NCI-H774 (cell line): ENCODE data around the gene TEX19.

Source experiments
- DNase-seq: peaks from one replicate; lab custom pipeline; 2025; lab: John Stamatoyannopoulos, UW

Gene TEX19, protein sequence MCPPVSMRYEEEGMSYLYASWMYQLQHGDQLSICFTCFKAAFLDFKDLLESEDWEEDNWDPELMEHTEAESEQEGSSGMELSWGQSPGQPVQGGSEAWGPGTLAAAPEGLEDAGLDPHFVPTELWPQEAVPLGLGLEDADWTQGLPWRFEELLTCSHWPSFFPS

DNA sequence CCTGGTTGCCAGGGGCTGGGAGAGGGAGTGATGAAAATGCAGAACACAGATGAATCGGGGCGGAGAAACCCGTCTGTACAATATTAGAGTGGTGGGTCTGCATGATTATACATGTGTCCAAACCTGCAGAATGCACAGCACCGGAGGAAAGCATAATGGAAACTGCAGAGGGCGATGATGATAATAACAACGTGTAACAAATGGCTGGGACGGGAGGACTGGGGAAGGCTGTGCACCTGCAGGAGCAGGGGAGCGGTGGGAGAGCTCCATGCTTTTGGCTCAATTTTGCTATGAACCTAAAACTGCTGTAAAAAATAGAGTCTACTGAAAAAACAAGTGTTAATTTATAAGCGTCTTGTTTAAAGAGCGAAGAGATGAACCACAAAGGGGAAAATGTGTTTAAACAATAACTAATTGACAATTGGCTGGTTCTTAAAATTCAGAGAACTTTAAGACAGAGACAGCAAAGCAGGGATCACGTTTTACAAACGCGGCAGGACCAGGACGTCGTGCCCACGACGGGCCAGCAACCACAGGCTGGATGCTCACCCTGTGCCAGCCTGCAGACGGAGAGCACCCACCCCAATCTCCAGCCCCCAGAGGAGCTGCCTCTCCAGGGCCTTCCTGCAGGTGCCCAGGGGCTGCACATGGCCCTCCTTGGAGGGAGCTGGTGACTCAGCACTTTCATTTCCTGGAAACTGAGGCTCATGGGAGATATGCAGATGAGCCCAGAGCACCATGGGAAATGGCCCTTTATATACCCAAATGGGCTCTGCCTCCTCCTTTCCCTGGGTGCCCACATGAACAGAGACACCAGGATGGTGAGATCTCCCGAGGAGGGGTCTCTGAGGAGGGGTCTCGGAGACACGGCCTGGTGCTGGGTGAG lies at the start of gene TEX19:
Gene TEX19 (plus strand): TSS at position 783 of the 886 bp plus-strand sequence. CDS start 2,904 bp downstream, outside the sequence.
- peak; percentile 25 for DNase-seq

DNA sequence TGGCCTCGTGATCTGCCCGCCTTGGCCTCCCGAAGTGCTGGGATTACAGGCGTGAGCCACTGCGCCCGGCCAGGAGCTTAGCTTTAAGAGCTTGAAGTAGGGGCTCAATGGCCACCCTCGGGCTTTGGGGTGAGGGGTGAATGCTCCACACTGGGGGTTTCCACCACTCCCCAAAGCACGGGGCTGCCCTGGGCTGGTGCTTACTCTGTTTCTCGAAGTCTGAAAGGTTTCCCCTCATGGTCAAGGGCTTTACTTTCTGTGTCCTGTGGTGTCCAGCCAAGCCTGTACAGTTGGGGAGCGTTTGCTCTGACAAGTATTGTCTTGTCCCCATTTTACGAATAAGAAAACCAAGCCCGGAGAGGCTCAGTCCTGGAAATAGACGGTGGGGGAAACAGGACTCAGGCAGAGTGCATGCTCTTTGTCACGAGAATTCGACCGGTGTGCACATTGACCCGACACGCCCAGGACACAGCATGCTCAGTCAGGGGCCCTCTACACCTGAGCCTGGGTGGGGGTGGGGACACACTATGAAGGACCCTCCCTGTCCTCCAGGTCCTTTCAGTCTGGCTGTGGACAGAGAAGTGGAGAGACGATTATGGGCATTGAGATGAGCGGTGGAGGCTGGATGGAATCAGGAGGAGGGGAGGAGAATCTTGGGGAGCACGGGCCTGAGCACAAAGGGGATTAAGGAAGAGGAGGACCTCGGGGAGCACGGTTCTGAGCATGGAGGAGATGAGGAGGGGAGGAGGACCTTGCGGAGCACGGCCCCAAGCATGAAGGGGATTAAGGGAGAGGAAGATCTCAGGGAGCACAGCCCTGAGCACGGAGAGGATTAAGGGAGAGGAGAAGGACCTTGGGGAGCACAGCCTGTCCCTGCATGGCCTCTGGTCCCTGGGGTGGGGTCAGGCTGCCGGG lies 49.1 kb upstream of the TEX19 start:
- no peak for DNase-seq

DNA sequence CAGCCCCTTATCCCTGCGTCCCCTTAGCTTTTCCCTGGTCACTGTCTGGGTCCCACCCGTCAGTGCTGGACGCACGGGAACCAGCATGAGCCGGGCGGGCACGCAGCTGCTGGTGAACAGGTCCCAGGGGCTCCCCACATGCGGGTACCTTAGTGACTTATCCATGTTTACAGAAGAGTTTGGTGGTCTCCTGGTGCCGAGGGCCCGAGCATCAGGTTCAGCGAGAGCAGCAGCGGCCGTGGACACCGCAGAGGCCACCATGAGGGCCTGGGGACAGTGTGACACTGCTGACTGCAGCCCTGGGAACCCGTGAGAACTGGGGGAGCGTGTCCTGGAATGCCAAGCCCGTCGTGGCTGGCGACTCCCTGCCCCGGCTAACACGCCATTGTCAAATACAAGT lies 48.2 kb upstream of the TEX19 start:
- no peak for DNase-seq

DNA sequence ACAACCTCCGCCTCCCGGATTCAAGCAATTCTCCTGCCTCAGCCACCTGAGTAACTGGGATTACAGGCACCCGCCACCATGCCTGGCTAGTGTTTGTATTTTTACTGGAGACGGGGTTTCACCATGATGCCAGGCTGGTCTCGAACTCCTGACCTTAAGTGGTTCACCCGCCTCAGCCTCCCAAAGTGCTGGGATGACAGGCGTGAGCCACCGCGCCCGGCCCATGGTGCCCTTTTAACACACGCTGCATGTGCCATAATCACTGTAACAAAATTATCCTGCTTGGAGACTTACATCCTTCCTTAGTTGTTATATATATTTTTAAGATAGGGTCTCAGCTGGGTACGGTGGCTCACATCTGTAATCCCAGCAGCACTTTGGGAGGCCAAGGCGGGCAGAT lies 47.1 kb upstream of the TEX19 start:
- no peak for DNase-seq

DNA sequence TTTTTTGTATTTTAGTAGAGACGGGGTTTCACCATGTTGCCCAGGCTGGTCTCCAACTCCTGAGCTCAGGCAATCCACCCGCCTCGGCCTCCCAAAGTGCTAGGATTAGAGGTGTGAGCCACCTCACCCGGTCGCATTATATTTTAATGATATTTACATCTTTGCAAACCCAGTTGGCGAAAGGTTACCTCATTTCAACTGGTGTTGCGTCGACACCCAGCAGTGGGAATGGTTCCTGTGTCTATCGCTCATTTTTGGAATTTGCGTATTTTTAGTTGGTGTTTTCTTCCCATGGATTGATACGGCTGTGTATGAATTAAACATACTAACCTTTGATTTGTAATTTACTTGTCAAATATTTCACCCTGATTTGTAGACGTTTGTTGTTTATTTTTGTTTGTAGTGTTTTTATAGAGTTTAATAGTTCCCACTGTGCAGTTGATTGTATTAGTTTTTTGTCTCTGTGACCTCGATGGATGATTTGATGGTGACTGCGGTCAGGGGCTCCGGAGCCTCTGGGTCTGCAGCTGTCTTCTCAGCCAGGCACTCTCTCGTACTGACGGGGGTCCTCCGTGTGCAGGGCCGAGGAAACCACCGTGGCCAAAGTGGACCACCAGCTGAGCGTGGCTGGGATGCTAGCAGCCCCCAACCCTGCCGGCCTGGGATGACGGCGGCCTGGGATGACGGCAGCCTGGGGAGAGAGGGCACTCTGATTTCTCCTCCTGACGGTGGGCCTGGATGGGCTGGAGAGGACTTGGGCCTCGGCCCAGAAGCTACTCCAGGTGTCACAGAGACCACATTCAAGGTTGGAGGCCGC lies 45.6 kb upstream of the TEX19 start:
- DNase-seq = no peak

DNA sequence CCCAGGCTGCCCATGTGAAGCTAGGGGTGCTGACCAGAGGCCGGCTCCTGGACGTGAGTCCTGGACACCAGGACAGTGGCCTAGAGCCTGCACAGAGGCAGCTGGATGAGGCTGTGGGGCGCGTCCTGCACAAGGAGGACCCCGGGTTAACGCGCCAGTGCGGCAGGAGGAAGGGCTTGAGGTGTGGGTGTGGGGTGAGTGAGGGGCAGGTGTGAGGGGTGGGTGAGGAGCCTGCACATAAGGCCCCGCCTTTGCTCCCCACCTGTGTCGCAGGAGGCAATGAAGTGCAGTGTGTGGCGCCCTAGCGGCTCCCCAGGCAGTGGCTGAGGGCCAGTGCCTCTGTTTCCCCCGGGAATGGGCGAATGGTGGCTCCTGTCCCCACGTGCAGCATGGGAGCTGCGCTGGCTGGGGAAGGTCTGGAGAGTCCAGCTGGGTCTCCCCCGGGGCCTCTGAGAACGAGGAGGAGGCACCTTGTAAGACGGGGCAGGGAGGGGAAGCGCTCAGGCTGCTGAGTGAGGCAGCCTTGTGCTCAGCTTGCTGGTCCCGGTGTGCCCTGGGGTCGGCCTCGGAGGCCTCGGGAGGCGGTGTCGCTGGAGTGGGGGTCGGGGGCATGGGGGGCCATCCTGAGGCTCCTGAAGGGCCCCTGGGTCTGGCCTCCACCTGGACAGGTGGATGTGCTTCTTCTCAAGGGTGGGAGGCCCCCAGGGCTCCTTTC lies 44.9 kb upstream of the TEX19 start:
- DNase-seq = no peak

DNA sequence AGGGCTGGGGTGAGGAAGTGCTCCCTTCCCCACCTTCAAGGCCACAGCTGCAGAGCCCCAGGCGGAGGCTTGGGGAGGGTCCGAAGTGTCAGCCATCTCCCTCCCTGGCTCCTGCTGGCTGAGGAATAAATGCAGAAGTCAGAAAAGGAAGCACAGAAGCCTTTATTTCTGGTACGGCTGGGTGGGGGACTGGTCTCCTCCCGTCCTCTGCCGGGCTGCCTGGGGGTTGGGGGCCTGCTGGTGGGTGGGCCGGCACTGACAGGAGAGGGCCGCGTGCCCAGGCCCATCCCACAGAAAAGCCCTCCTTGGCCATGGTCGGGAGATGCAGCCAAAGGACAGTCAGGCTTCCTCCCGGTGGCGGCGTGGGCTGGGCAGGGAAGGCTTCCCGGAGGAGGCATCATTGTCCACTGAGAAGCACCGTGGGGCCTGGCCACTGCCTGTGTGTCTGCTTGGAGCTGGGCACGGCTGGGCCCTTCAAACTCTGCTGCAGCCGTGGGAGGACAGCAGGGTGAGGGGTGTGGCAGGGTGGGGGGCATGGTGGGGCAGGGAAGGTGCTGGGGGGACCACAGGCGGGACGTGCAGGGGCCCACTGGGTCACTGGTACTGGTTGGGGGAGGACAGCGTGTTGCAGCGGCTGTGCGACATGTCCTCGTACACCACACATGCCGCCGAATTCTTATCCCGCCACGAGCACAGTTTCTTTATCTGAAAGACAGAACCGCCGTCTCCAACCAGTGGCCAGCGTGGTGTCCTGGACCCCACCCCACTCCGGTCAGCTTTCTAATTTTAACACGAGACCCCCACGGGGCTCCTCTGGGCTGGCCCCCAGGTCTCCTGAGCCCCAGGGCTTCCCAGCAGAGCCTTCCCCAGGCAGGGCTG lies 44.1 kb upstream of the TEX19 start:
- DNase-seq = no peak

DNA sequence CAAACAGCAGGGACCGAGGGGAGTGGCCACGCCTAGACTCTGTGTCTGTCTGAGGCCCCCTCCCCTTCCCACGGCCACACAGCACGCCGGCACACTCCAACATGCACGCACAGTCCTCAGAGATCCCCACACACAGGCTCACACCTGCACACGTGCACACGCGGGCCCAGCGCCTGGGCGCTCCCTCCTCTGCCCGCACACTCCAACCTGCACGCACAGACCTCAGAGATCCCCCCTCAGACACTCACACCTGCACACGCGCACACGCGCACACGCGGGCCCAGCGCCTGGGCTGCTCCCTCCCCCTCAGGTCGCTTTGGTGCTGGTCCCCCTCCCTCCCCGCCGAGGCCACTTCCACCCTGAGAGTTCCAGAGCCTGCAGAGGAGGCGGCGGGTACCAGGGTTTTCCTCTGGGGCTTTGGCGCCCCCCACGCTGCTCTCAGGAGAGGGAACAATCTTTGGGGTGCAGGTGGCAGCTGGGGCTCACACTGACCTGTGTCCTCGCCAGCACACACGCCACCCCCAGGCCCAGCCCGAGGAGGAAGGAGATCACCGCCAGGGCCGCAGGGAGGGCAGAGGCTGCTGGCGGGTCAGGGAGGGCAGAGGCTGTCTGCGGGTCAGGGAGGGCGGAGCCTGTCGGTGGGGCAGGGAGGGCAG lies 43.2 kb upstream of the TEX19 start:
- no peak for DNase-seq

DNA sequence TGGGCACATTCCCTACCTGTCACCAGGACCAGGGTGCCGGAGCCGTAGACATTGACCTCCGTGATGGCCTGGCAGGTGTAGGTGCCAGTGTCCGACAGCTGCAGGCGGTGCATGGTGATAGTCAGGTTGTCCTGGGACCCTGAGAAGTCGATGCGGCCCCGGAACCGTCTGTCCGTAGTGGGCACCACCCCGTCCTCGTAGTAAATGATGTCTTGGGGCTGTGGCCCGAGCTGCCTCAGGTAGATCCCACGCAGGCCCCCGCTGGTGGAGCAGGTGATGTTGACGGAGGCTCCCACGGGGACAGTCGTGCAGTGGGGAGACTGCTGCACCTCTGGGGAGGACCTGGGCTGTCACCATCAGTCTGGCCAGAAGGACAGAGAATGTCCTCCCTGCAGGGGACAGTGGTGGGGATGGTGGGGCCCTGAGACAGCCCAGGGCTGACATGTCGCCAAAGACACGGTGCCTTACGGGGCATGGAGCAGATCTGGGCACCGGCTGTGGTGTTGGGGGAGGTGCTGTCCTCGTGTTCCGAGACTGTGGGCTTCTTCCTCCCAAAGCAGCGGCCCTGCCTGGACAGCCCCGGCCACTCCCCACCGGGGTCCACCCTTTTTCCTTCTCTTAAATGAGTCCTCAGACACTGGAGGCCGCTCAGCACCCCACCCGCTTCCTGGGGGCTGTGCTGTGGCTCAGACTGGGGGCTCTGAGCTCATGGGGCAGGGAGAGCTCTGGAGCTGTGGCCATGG lies 42.2 kb upstream of the TEX19 start:
- no peak for DNase-seq

DNA sequence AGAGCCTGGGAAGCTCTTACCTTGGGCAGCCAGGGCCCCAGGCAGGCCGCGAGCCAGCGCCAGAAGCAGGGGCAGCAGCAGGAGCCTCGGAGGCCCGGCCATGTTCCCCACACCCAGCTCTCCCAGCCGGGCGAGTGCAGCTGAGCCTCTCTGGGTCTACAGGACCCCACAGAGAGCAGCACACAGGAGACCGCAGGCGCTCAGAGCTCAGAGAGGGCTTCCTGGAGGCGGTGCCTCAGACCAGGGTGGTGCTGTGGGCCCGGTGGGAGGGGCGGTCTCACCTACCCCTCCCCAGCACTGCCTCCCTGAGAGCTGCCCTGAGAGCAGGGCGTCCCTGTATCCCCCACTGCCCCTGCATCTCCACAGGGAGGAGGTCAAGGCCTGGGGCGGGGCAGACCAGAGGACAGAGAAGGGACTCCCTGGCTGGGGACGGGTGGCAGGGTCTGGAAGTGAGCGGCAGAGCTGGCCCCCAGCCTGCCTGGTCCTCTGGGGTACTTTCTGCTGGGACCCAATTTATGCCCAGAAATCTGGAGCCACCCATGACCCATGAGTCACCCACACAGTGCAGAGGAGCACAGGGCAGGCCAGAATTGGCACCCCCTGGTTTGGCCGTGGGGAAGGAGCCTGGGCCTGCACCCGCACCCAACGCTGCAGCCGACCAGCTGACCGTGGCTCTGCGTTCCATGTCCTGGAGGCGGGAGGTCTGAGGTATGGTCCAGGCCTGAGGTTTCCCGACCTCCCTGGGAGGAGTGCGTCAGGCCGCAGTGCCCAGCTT lies 41.5 kb upstream of the TEX19 start, which contains the start of gene CD7:
Gene CD7 (minus strand): TSS at position 215 of the 775 bp plus-strand sequence. CDS start 113 bp downstream, at position 102.
- DNase-seq = no peak

DNA sequence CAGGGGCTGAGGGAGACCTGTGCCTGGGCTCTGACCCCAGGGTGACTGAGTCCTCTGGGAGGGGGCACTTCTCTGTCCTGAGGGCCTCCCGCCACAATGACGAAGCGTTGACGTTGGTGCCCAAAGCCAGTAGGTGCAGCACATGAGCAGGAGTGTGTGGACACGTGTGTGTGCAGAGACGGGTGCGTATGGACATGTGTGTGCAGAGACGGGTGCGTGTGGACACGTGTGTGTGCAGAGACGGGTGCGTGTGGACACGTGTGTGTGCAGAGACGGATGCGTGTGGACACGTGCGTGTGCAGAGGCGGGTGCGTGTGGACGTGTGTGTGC lies 40.9 kb upstream of the TEX19 start:
- no peak for DNase-seq

DNA sequence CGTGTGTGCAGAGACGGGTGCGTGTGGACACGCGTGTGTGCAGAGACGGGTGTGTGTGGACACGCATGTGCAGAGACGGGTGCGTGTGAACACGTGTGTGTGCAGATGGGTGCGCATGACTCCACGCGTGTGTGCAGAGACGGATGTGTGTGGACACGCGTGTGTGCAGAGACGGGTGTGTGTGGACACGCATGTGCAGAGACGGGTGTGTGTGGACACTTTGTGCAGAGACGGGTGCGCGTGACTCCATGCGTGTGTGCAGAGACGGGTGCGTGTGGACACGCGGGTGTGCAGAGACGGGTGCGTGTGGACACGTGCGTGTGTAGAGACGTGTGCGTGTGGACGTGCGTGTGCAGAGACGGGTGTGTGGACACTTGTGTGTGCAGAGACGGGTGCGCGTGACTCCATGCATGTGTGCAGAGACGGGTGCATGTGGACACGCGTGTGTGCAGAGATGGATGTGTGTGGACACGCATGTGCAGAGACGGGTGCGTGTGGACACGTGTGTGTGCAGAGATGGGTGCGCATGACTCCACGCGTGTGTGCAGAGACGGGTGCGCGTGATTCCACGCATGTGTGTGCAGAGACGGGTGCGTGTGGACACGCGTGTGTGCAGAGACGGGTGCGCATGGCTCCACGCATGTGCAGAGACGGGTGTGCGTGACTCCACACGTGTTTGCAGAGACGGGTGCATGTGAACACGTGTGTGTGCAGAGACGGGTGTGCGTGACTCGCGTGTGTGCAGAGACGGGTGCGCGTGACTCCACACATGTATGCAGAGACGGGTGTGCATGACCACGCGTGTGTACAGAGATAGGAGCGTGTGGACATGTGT lies 40.1 kb upstream of the TEX19 start:
- no peak for DNase-seq

DNA sequence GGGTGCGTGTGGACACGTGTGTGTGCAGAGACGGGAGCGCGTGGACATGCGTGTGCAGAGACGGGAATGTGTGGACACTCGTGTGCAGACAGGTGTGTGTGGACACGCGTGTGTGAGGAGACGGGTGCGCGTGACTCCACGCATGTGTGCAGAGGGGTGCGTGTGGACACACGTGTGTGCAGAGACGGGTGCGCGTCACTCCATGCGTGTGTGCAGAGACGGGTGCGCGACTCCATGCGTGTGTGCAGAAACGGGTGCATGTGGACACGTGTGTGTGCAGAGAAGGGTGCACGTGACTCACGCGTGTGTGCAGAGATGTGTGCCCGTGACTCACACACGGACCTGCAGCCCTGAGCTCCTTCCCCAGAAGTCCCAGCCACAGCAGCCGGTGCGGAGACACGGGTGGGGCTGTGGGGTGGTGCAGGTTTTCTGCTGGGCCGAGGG lies 39.4 kb upstream of the TEX19 start:
- DNase-seq = no peak

DNA sequence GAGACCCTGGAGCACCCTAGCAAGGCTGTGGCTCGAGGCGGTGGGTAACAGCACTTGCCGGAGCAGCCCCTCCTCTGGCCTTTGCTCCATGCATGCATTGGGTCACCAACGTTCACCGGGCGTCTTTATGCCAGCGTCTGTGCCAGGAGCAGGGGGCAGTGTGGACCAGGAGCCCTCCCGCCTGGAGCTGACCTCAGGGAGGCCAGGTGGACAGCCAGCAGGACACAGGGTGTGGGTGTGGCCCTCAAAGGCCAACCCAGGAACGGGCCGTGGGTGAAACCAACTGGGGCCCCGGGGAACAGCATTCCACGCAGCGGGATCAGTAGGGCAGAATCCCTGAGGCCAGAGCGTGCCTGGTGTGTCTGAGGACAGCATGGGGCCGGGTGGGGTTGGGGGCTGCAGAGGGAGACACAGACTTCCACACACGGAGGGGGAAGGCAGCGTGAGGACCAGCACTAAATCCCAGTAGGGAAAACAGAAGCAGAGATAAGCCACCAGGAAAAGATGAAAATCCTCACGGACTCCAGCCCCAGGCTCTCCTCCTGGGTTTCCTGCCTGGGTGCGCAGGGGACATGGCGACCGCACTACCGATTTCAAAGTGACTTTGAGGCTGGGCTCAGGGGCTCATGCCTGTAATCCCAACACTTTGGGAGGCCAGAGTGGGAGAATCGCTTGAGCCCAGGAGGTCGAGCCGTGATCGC lies 38.8 kb upstream of the TEX19 start:
- no peak for DNase-seq

DNA sequence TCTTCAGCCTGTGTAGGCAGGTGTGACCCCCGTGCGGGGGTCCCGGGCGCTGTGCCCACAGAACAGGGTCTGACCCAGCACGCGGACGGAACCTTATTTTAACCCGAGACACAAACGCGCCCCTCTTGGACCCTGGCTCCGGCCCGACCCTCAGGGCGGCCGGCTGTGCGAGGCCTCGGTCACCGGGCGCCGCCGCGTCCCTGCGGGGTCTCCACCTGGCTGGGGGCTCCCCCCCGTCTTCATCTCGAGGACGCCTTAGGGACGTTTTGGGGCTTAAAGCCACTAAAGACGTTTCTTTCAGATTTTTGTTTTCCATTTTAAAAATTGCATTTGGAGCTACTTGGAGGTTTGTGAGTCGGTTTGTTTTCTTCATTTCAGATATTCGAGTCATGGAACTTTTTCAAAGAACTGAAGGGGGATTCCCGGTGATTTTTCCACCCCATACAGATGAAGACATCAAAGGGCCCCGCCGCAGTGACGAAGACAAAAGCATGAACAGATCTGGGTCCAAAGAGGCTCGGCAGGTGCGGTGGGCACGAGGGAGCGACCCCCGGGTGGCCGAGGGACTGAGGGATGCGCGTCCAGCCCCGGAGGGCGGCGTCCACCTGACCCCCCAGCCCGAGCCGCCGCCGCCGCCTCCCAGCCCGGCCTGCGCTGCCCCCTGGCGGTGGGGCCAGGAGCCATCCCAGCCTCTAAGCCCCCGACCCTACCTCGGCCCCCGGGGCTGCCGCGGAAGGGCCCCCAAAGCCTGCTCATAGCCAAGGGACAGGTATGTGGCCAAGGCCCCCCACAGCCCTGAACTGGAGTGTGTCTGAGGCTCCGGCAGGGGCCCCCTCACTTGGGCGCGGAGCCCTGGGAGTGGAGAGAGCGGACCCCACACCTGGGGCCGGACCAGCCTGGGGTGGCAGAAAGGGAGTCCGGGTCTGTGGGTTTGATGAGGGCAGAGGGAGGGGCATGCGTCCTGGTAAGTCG lies 37.8 kb upstream of the TEX19 start:
- peak; percentile 17 for DNase-seq
